Left kidney (tissue), 2 donors: ENCODE data around the gene NISCH. TPM values are rescaled to one million over a fixed set of nuclear protein-coding genes. Genes with fewer than 3 reads are reported as not detected.

ENCODE experiments used
- DNase-seq: peaks from one replicate; pipeline ENCODE4 v3.0.0-alpha.2; 2013
- polyA plus RNA-seq: library from polyadenylated mRNA; unstranded; fragments of 120-200 nt; gene quantifications from one replicate; pipeline ENCODE4 v1.2.1, GENCODE V29; 2013; ENCODE audit not compliant: insufficient read length

Gene NISCH
- polyA plus RNA-seq, 1 donor = 130 TPM

- DNase-seq = no peak
Observed at GRCh38 chr3:52434491-52435115, 20.8 kb upstream of the NISCH start.

GRCh38 chr3:52435246-52436101 lies 19.9 kb upstream of the NISCH start:
- DNase-seq = no peak

GRCh38 chr3:52436500-52437149 lies 18.8 kb upstream of the NISCH start:
- peak; percentile 60 for DNase-seq

- DNase-seq = no peak
Observed at GRCh38 chr3:52437326-52438103, 17.9 kb upstream of the NISCH start.

- no peak for DNase-seq
Observed at GRCh38 chr3:52438104-52438376, 17.4 kb upstream of the NISCH start.

- no peak for DNase-seq
Observed at GRCh38 chr3:52438579-52439425, 16.6 kb upstream of the NISCH start.

- DNase-seq = no peak
Observed at GRCh38 chr3:52439426-52440248, 15.8 kb upstream of the NISCH start.

- no peak for DNase-seq
Observed at GRCh38 chr3:52440249-52440551, 15.2 kb upstream of the NISCH start.

- no peak for DNase-seq
Observed at GRCh38 chr3:52440671-52441070, 14.7 kb upstream of the NISCH start.

- DNase-seq = no peak
Observed at GRCh38 chr3:52441091-52441771, 14.2 kb upstream of the NISCH start.

GRCh38 chr3:52441772-52442332 lies 13.6 kb upstream of the NISCH start:
- no peak for DNase-seq

GRCh38 chr3:52442409-52443267 lies 12.8 kb upstream of the NISCH start:
- DNase-seq = no peak

- no peak for DNase-seq
Observed at GRCh38 chr3:52443268-52443610, 12.2 kb upstream of the NISCH start.

- DNase-seq = no peak
Observed at GRCh38 chr3:52443791-52444687, 11.4 kb upstream of the NISCH start.

- DNase-seq = peak; percentile 56
Observed at GRCh38 chr3:52444860-52445793, 10.3 kb upstream of the NISCH start, which contains the start of gene SEMA3G. Gene SEMA3G (minus strand): TSS chr3:52445103. CDS start chr3:52445027, 76 bp downstream.

- no peak for DNase-seq
Observed at GRCh38 chr3:52446042-52446441, 9.4 kb upstream of the NISCH start.
